ENCODE data around the gene PDE6H.

DNA sequence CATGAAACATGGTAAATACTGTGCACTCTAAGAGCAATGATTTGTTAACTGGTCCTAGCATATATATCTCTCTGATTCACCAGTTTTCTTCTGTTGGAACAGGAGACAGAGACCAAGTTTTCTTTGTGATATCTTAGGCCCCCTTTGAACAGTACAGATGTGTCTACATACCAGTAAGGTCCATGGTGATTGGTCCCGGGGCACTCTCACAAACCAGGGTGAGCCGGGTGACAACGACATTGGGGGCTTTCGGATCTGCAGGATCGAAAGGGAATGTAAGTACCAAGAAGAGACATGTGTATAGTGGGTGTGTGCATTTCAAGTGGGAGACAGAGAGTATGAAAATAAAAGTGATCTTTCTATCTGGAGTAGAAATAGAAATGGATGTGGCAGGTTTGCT lies 23.2 kb upstream of the PDE6H start:
- TF ChIP-seq, protein P1, sequence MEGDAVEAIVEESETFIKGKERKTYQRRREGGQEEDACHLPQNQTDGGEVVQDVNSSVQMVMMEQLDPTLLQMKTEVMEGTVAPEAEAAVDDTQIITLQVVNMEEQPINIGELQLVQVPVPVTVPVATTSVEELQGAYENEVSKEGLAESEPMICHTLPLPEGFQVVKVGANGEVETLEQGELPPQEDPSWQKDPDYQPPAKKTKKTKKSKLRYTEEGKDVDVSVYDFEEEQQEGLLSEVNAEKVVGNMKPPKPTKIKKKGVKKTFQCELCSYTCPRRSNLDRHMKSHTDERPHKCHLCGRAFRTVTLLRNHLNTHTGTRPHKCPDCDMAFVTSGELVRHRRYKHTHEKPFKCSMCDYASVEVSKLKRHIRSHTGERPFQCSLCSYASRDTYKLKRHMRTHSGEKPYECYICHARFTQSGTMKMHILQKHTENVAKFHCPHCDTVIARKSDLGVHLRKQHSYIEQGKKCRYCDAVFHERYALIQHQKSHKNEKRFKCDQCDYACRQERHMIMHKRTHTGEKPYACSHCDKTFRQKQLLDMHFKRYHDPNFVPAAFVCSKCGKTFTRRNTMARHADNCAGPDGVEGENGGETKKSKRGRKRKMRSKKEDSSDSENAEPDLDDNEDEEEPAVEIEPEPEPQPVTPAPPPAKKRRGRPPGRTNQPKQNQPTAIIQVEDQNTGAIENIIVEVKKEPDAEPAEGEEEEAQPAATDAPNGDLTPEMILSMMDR (IDR thresholded peaks at IDR 0.05), result no peak
- TF ChIP-seq EZH2 (IDR thresholded peaks at IDR 0.05), result no peak

All from neural progenitor cell (in vitro differentiated cells).